Large intestine (tissue), 3 donors: ENCODE results near the gene FAM177A1. TPM values are rescaled to one million over a fixed set of nuclear protein-coding genes. Genes with fewer than 3 reads are reported as not detected.
"Not testable (repeated sequence)": the region's sequence is repeated elsewhere in the genome, so short reads cannot be mapped to it uniquely, and the experiment has no call there.

Experiments used
- DNase-seq, 2 donors: peaks; one replicate each; pipeline versions ENCODE4 v3.0.0 to v3.0.0-alpha.2; 2013
- H3K27ac ChIP-seq: one replicate; pipeline ENCODE4 v1.5.1; 2013; ENCODE audit warnings: low read length
- H3K27me3 ChIP-seq: 2 replicates; pipeline ENCODE4 v1.6.1; 2013; ENCODE audit warnings: low read length; ENCODE audit not compliant: control insufficient read depth, insufficient read depth
- H3K36me3 ChIP-seq: 2 replicates; pipeline ENCODE4 v1.6.1; 2013; ENCODE audit warnings: low read length; ENCODE audit not compliant: control insufficient read depth, insufficient read depth
- H3K4me1 ChIP-seq: one replicate; pipeline ENCODE4 v1.6.1; 2013; ENCODE audit warnings: low read length; ENCODE audit not compliant: control insufficient read depth, insufficient read depth
- H3K4me3 ChIP-seq: one replicate; pipeline ENCODE4 v1.5.1; 2013; ENCODE audit warnings: low read length
- H3K9me3 ChIP-seq: one replicate; pipeline ENCODE4 v1.6.1; 2013; ENCODE audit warnings: mild to moderate bottlenecking, low read depth, low read length, moderate library complexity; ENCODE audit not compliant: control insufficient read depth
- WGBS: methylation state at CpG from one replicate; pipeline ENCODE4 v1.1.5; 2013; ENCODE audit warnings: low lambda C conversion rate; ENCODE audit not compliant: insufficient coverage; 5-methylcytosine and 5-hydroxymethylcytosine counted together
- polyA plus RNA-seq: library from polyadenylated mRNA; unstranded; fragments of 120-200 nt; gene quantifications from one replicate; pipeline ENCODE4 v1.2.1, GENCODE V29; 2013

Gene FAM177A1
- polyA plus RNA-seq, 1 donor, result 80.4 TPM

DNA sequence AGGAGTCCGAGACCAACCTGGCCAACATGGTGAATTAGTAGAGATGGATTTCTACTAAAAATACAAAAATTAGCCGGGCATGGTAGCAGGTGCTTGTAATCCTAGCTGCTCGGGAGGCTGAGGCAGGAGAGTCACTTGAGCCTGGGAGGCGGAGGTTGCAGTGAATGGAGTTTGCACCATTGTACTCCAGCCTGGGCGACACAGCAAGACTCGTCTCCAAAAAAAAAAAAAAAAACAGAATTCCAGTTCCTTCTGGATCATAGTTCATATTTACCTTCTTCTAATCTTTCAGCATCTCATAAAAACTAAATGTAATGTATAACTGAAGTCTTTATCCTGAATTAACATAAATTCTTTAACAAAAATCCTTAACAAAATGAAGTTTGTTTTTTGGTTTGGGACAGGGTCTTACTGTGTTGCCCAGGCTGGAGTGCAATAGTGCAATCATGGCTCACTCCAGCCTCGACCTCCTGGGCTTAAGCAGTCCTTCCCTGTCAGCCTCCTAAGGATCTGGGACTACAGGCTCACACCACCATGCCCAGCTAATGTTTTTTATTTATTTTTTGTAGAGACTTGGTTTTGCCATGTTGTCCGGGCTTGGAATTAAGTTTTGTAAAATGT lies 37.6 kb downstream of the FAM177A1 start:
- Histone ChIP-seq H3K9me3 (no peaks in the 10 kb centered on the region), H3K27ac (peak overlapping the region; percentile 48), H3K4me1 (peaks cover under 1% of the 10 kb centered on the region), H3K36me3 (peaks cover 50% of the 10 kb centered on the region), H3K27me3 (no peaks in the 10 kb centered on the region), H3K4me3 (no peak overlapping the region)
- peak in 1 of 2 donors; percentile 24 for DNase-seq
- 100% methylated on average over 1 of the region's 8 CpGs for WGBS

DNA sequence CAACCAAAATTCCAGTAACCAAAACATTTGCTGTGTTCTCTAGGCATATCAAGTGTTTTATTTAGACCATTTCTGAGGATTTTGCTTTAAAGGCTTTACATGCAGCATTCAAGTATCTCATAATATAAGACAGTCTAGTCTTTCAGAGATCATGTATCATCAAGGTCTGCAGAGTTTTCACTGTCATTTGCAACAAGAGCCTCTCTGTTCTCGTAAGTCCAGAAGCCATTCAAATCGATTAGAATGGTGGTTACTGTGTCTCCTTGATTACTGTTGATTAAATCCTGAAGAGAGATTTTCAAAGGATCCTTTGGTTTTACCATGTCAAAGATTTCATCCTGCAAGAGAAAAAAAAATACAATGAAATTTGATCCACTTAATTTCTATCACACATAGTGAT lies 39.4 kb downstream of the FAM177A1 start:
- Histone ChIP-seq H3K27ac (no peak overlapping the region), H3K9me3 (no peaks in the 10 kb centered on the region), H3K4me3 (no peak overlapping the region), H3K27me3 (no peaks in the 10 kb centered on the region), H3K4me1 (no peaks in the 10 kb centered on the region), H3K36me3 (peaks cover 53% of the 10 kb centered on the region)
- no peak for DNase-seq
- no CpG with 5 or more reads among the region's 2 CpGs for WGBS

DNA sequence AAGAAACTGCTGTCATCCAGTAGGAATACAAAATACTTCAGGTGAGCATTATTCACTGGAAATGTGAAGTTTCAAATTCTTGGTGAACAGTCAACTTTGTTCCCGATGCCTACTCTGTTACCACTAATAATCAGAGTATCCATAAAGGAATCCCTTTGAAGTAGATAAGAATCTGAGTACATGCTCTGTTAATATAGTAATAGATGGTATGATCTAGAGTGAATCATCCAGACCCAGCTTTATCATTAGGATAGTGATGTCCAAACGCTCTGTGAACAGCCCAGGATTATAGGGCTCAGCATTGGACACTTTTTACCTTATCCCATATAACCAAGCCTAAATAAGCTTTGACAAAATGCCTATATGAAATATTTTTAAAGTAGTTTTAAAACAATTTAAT lies 42.4 kb downstream of the FAM177A1 start:
- Histone ChIP-seq H3K27me3 (no peaks in the 10 kb centered on the region), H3K4me1 (no peaks in the 10 kb centered on the region), H3K4me3 (no peak overlapping the region), H3K27ac (no peak overlapping the region), H3K36me3 (peaks cover 54% of the 10 kb centered on the region), H3K9me3 (no peaks in the 10 kb centered on the region)
- WGBS, result no CpG with 5 or more reads among the region's 2 CpGs
- no peak for DNase-seq

DNA sequence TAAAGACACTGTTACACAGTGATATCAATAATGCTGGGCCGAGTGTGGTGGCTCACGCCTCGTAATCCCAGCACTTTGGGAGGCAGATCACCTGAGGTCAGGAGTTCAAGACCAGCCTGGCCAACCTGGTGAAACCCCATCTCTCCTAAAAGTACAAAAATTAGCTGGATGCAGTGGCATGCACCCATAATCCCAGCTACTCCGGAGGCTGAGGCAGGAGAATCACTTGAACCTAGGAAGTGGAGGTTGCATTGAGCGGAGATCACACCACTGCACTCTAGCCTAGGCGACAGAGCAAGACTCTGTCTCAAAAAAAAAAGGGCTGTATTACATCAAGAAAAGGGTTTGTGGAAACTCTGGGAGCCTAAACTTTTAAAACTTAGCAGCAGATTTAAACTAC lies 48.6 kb downstream of the FAM177A1 start:
- not testable (repeated sequence) for DNase-seq, H3K27ac ChIP-seq, H3K9me3 ChIP-seq, H3K4me1 ChIP-seq, H3K4me3 ChIP-seq, H3K27me3 ChIP-seq
- WGBS, result no CpG with 5 or more reads among the region's 6 CpGs
- peaks cover 47% of the 10 kb centered on the region for H3K36me3 ChIP-seq

DNA sequence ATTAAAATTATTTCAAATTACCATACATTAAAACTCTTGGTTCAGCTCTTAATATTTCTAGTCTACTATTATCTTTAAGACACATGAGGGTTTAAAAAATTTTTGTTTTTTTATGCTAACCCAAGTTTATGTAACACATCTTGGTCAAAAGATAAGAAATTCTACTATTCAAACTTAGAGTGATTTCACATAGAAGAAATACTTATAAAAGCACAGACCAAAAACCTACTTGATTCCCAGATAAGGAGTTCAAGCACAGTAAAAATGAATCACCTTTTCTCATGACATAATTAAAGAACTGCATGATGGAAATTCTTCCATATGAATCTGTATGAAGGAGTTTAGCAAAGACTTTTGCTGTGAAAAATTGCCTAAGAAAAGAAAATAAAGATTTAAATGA lies 61.8 kb downstream of the FAM177A1 start:
- Histone ChIP-seq H3K4me3 (no peak overlapping the region), H3K9me3 (no peaks in the 10 kb centered on the region), H3K4me1 (no peaks in the 10 kb centered on the region), H3K27me3 (no peaks in the 10 kb centered on the region), H3K27ac (no peak overlapping the region), H3K36me3 (peaks cover 50% of the 10 kb centered on the region)
- DNase-seq, result no peak

DNA sequence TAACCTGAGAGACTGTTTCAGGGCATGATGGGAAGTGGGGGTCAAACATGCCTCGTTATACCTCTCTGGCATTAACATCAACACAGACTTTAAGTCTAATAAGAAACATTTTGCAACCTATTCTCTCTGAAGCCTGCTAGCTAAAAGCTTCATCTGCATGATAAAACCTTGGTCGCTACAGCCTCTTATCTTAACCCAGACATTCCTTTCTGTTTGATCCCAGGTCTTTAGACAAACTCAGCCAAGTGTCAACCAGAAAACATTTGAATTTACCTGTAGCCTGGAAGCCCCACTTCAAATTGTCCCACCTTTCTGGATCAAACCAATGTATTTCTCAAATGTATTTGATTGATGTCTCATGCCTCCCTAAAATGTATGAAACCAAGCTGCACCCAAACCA lies 66.6 kb downstream of the FAM177A1 start:
- WGBS, result 83% methylated on average over 1 of the region's 2 CpGs
- peaks cover 50% of the 10 kb centered on the region for H3K36me3 ChIP-seq

DNA sequence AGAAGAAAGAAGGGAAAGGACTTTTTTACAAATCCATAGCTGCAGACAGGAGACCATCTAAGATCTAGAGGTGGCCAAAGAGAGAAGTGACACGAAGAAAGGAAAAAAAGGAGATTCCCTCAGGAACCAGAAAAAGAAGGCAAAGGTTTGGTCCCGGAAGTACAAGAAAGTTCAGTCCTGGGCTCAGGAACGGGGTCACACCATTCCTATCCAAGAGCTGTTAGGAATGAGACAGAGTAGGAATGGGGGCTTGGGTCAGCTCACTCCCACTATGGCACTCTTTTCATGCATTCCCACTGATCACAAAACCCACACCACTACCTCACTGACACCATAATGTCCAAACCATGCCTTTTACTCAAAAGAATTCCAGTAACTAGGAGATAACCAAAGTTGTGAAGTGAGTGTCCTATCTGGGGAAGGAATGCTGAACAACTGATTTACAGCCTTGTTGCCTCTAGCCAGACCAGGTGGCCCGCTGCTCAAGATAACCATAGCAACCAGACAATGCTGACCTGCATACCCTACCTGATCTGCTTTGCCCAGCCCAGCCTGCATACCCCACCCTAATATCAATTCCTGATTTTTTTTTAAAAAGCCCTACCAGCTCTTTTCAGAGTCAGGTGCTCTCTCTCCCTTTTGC lies 67.4 kb downstream of the FAM177A1 start:
- Histone ChIP-seq H3K4me1 (no peaks in the 10 kb centered on the region), H3K4me3 (no peak overlapping the region), H3K27me3 (no peaks in the 10 kb centered on the region), H3K9me3 (no peaks in the 10 kb centered on the region), H3K27ac (no peak overlapping the region), H3K36me3 (peaks cover 50% of the 10 kb centered on the region)
- no peak for DNase-seq
- WGBS, result no CpG with 5 or more reads among the region's 4 CpGs

More for the DNA sequence above, 66.6 kb downstream of the FAM177A1 start:
- DNase-seq, result no peak
- no peak overlapping the region for H3K4me3 ChIP-seq
- H3K4me1 ChIP-seq, result no peaks in the 10 kb centered on the region
- H3K27me3 ChIP-seq, result no peaks in the 10 kb centered on the region
- no peaks in the 10 kb centered on the region for H3K9me3 ChIP-seq
- H3K27ac ChIP-seq, result no peak overlapping the region

DNA sequence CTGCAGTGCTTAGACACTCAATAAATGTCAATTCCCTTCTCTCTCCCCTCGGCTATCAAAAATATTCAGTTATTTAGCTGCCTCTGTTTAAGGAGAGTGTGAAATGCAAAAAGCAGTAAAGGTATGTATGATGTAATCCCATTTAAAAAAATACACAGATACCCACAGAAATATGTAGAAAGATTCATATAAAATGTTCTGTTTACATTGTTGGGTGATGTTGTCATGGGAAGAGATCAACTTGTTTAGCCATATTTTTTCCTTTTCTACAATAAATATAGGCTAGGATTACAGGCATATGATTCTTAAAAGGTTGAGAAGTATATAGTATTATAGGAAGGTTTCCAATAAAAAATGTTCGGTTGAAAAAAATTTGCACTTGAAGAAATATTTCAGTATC lies 68.0 kb downstream of the FAM177A1 start:
- no peaks in the 10 kb centered on the region for H3K9me3 ChIP-seq
- H3K4me3 ChIP-seq, result no peak overlapping the region
- H3K27me3 ChIP-seq, result no peaks in the 10 kb centered on the region
- H3K4me1 ChIP-seq, result no peaks in the 10 kb centered on the region
- H3K36me3 ChIP-seq, result peaks cover 46% of the 10 kb centered on the region
- DNase-seq, result no peak
- 100% methylated on average over 1 of the region's 2 CpGs for WGBS
- no peak overlapping the region for H3K27ac ChIP-seq

DNA sequence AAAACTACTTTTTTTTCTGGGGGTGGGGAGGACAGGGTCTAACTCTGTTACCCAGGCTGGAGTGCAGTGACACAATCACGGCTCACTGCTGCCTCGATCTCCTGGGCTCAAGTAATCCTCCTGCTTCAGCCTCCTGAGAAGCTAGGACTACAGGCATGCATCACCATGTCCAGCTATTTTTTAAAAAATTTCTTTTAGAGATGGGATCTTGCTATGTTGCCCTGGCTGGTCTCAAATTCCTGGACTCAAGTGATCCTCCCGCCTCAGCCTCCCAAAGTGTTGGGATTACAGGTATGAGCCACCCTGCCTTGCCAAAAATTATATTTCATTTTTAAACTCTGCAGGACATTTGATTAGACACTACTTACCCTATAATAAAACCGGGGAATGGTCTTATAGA lies 70.2 kb downstream of the FAM177A1 start:
- no peak for DNase-seq
- H3K9me3 ChIP-seq, result no peaks in the 10 kb centered on the region
- peaks cover 5% of the 10 kb centered on the region for H3K4me1 ChIP-seq
- no peak overlapping the region for H3K4me3 ChIP-seq
- no peak overlapping the region for H3K27ac ChIP-seq
- no peaks in the 10 kb centered on the region for H3K27me3 ChIP-seq
- H3K36me3 ChIP-seq, result peaks cover 38% of the 10 kb centered on the region
- WGBS, result 80% methylated on average over 1 of the region's 4 CpGs

DNA sequence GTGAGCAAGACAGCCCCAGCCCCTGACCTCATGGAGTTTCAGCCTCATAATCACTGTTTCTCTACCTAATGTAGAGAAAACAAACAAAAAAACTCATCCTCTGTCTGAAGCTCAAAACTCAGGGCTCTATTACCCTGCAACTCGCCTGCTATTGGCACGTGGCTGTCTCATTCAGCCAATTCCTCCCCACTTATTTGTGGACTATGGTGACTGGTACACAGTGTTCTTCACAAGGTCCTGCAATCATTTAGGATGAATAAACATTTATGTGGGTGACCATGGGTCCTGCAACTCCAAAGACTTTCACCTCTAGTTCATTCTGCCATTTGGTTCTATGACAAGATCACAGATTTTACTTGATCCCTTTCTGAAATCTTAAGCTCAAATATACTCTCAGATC lies 71.0 kb downstream of the FAM177A1 start:
- H3K36me3 ChIP-seq, result peaks cover 29% of the 10 kb centered on the region

More for the DNA sequence above, 71.0 kb downstream of the FAM177A1 start:
- Histone ChIP-seq H3K9me3 (no peaks in the 10 kb centered on the region), H3K27ac (no peak overlapping the region), H3K27me3 (no peaks in the 10 kb centered on the region), H3K4me1 (peaks cover 5% of the 10 kb centered on the region), H3K4me3 (no peak overlapping the region)
- no CpG with 5 or more reads among the region's 2 CpGs for whole genome bisulfite sequencing
- no peak for DNase-seq
